AG04449 (cell line): ENCODE results near the gene HERC2.
"Not testable (repeated sequence)": the region's sequence is repeated elsewhere in the genome, so short reads cannot be mapped to it uniquely, and the experiment has no call there.

Source experiments
- CTCF ChIA-PET: fragments of 350-600 bp; formaldehyde crosslinking; extraction: SDS; loops from one replicate; lab custom pipeline; 2021; ENCODE audit warnings: antibody characterized with exemption; lab: Yijun Ruan, JAX
- POLR2A ChIA-PET: fragments of 400-600, 350-600 bp; formaldehyde crosslinking; extraction: SDS; loops from one replicate; lab custom pipeline; 2020; ENCODE audit warnings: antibody characterized with exemption, inconsistent platforms; lab: Yijun Ruan, JAX
- DNase-seq: peaks from one replicate; pipeline ENCODE4 v3.0.0-alpha.2; 2010; ENCODE audit warnings: low read depth, low spot score
- H3K4me3 ChIP-seq: 2 replicates; pipeline ENCODE4 v1.5.1; 2011; ENCODE audit warnings: low read depth, mild to moderate bottlenecking, control low read depth, low read length
- TF ChIP-seq, protein P1 (sequence below): IDR thresholded peaks from one replicate; pipeline ENCODE4 v1.5.1; 2011; ENCODE audit warnings: mild to moderate bottlenecking, moderate library complexity, low read length, control low read depth, inconsistent platforms; ENCODE audit not compliant: insufficient read depth; ENCODE audit errors: missing control alignments

HERC2 gene

DNA sequence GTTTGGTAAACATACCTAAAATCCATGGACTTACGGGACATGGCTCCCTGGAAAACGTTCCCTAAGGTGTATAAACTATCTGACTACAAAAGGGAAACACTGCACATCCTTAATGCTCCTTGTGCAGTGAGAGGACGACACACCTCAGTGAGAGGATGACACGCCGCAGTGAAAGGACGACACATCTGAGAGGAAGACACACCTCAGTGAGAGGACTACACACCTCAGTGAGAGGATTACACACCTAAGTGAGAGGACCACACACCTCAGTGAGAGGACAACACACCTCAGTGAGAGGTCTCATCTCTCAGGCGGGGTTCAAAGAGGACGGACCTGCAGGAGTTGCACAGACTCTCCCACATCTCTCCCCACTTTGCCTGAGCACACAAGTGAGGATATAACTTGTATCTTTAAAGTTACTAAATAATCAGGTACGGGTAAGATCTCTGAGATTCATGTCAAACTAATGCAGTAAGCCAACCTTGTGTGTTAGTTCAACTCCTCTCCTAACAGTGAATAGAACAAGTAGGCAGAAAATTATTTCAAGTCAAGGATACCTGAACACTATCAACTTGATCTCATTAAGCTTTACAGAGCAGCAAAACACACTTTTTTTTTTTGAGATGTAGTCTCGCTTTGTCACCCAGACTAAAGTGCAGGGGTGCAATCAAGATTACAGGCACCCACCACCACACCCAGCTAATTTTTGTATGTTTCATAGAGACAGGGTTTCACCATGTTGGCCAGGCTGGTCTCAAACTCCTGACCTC is 32.1 kb downstream of the HERC2 start:
- ChIA-PET POLR2A (no interaction called here), CTCF (no interaction called here)
- TF ChIP-seq, protein P1, sequence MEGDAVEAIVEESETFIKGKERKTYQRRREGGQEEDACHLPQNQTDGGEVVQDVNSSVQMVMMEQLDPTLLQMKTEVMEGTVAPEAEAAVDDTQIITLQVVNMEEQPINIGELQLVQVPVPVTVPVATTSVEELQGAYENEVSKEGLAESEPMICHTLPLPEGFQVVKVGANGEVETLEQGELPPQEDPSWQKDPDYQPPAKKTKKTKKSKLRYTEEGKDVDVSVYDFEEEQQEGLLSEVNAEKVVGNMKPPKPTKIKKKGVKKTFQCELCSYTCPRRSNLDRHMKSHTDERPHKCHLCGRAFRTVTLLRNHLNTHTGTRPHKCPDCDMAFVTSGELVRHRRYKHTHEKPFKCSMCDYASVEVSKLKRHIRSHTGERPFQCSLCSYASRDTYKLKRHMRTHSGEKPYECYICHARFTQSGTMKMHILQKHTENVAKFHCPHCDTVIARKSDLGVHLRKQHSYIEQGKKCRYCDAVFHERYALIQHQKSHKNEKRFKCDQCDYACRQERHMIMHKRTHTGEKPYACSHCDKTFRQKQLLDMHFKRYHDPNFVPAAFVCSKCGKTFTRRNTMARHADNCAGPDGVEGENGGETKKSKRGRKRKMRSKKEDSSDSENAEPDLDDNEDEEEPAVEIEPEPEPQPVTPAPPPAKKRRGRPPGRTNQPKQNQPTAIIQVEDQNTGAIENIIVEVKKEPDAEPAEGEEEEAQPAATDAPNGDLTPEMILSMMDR, result no peak
- DNase-seq, result no peak
- no peak overlapping the region for H3K4me3 ChIP-seq

DNA sequence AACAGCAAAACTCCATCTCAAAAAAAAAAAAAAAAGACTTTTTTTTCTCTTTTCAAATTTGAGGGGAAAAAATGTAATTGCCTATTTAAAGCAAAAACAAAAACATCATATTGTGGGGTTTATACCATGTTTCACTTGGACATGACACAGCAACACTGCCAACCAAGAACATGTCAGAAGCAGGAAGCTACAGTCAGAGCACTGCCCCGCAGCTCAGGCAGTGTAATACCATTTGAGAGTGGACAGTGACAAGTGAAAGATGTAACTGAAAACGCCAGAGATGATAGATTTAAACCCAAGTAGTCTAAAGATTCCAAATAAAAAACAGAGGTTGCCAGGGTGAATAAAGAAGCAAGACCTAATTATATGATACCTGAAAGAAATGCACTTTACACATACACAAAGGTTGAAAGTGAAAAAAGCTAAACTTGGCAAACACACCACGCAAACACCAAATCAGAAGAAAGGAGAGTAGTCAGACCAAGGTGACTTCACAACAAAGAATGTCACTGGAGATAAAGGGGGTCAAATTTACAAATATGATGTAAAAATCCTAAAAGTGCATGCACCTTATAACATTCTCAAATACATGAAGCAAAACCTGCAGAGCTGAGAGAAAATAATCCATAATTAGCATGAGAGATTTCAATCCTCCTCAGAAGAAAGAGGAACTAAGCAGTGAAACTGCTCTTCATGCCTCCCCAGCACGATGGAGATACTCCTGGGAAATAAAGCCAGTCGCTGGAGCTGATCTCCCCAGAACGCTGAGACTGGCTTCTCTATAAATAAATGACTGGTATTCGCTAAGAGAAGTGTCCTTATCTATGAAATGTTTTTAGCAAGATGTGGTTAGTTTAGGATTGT is 32.9 kb downstream of the HERC2 start:
- H3K4me3 ChIP-seq, POLR2A ChIA-PET, DNase-seq, CTCF ChIA-PET: not testable (repeated sequence)

DNA sequence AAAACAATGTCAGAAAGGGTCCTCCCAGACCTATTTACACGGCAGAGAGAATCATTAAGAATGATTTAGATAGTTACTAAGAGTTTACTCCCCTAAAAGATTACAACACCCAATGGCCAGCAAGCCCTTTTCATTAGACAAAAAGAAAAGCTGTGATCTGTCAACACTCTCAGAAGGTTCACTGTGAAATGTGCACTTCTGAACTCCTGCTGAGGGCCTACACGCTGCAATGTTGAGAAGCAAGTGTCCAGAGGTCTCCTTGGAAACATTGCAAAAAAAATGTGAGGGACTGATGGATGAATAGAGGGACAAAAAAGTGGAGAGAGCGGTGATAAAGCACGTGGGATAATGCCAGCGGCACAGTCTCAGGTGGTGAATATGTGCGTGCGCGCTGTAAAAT is 35.3 kb downstream of the HERC2 start:
- H3K4me3 ChIP-seq, DNase-seq, CTCF ChIA-PET, POLR2A ChIA-PET: not testable (repeated sequence)

DNA sequence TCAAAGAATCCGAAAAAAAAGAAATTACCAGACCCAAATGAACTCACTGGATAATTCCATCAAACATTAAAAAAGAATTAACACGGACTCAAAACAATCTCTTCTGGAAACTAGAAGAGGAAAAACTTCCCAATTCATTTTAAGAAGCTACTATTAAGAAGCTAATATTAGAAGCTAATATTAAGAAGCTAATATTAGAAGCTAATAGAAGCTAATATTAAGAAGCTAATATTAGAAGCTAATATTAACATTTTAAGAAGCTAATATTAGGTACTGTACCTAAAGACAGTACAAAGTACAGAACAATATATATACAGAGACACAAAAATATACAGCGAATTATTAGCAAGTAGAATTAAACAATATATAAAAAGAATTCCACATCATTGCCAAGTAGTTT is 35.9 kb downstream of the HERC2 start:
- DNase-seq, result no peak
- TF ChIP-seq, protein P1, result no peak
- POLR2A ChIA-PET, result no interaction called here
- no peak overlapping the region for H3K4me3 ChIP-seq
- CTCF ChIA-PET, result interaction anchor here (0.6 kb wide), 1 partner anchor 13 kb away, joined by 3 read pairs; no protein-coding TSS in a partner anchor

DNA sequence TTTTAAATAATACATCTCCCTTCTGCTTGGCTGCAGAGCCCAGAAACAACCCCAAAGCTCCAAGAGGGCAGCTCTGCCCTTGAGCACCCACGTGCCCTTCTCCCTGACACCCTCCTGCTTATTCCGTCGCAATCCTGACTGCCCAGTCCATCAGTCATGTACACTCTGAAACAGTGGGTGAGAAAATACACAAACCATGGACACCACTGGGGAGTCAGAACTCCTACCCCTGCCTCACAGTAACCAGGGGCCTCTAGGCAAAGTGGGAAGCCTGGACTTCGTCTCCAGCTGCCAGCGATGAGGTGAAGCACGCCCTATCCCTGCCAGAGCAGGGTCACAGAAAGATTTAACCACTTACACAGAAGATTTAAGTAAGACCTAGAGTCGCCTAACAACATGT is 40.1 kb downstream of the HERC2 start:
- POLR2A ChIA-PET, result no interaction called here
- no peak for DNase-seq
- CTCF ChIA-PET, result interaction anchor here (1.3 kb wide), 1 partner anchor 19 kb away, joined by 3 read pairs; no protein-coding TSS in a partner anchor
- TF ChIP-seq, protein P1, result no peak
- no peak overlapping the region for H3K4me3 ChIP-seq

DNA sequence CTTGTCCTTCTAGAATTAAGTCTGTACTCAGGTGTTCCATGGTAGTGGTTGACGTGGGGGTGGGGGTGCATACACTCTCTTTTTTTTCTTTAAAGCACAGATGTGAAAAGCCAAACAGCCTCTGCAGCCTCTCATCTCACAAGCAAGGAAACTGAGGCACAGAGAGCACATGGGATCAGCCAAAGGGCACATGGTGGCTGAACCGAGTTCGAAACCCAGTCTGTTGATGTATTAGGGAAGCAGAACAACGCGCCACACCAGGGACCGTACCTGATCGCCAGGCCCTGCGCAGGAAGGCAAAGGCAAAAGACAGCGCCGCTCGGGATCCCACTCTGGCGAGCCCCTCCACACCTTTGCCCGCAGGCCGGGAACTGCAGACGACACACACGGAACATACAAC is 47.3 kb downstream of the HERC2 start:
- no peak overlapping the region for H3K4me3 ChIP-seq
- ChIA-PET POLR2A (no interaction called here), CTCF (no interaction called here)
- no peak for DNase-seq
- TF ChIP-seq, protein P1, result no peak
